T-helper 1 cell treated with Interleukin-12 subunit alpha and Interleukin-12 subunit beta and Interleukin-4 antibody, amounts not matched to agents 30 μg/mL and 1 μg/mL, for 36 hours (primary cell): ENCODE measurements around the gene MOV10L1.

ENCODE experiments used
- H3K27ac Mint-ChIP-seq: one replicate; pipeline ENCODE4 v1.8.0; 2021; ENCODE audit warnings: mild to moderate bottlenecking, mixed read lengths
- H3K27me3 Mint-ChIP-seq: one replicate; pipeline ENCODE4 v1.8.0; 2021; ENCODE audit warnings: low read depth, mixed read lengths
- H3K36me3 Mint-ChIP-seq: one replicate; pipeline ENCODE4 v1.8.0; 2021; ENCODE audit warnings: low read depth, mixed read lengths
- H3K4me1 Mint-ChIP-seq: one replicate; pipeline ENCODE4 v1.8.0; 2021; ENCODE audit warnings: low read depth, mixed read lengths
- H3K4me3 Mint-ChIP-seq: one replicate; pipeline ENCODE4 v1.8.0; 2021; ENCODE audit warnings: mild to moderate bottlenecking, moderate library complexity, mixed read lengths
- H3K9me3 Mint-ChIP-seq: one replicate; pipeline ENCODE4 v1.8.0; 2021; ENCODE audit warnings: mixed read lengths

Gene MOV10L1

DNA sequence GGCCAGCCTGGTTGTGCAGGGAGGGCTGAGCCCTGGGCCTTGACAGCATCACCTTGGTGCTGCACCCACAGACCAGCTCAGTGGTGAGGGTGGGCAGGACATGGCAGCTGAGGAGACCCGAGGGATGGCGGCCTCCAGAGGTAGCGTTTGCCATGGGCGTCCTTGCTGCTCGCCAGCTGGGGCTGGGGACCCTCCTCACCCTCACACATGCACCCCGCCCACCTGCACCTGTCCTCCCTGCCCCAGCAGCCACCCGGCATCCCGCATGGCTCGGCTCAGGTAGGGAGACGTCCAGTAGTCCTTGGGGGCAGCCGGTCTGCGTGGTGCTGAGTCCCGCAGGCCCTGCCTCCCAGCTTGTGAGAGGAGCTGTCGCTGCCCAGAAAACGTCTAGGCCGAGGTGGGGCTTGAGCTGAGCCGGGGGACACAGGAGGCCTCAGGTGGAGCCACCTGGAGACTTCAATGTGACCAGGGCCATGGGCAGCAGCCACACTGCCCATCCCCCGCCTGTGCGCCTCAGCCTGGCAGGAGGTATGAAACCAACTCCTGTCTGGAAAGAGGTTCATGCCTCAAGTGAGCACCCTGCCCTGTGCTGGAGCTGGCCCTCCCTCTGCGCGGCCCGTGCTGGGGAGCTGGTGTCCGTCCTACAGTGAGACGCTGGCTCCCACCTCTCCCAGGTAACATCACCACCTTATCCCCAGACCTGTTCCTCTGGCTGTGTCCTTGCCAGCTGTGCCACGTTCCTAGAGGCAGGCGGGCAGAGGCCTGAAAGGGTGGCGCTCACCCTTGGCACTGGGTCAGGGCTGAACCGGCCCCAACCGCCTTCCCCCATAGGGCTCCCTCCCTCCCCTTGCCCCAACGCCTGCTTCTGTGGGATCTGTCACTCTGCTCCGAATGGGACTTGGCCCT is 92.6 kb downstream of the MOV10L1 start:
- Mint-ChIP-seq H3K27ac (no peak overlapping the region), H3K36me3 (peaks cover 4% of the 10 kb centered on the region), H3K9me3 (no peaks in the 10 kb centered on the region), H3K4me3 (no peak overlapping the region), H3K27me3 (no peaks in the 10 kb centered on the region), H3K4me1 (peaks cover 7% of the 10 kb centered on the region)

DNA sequence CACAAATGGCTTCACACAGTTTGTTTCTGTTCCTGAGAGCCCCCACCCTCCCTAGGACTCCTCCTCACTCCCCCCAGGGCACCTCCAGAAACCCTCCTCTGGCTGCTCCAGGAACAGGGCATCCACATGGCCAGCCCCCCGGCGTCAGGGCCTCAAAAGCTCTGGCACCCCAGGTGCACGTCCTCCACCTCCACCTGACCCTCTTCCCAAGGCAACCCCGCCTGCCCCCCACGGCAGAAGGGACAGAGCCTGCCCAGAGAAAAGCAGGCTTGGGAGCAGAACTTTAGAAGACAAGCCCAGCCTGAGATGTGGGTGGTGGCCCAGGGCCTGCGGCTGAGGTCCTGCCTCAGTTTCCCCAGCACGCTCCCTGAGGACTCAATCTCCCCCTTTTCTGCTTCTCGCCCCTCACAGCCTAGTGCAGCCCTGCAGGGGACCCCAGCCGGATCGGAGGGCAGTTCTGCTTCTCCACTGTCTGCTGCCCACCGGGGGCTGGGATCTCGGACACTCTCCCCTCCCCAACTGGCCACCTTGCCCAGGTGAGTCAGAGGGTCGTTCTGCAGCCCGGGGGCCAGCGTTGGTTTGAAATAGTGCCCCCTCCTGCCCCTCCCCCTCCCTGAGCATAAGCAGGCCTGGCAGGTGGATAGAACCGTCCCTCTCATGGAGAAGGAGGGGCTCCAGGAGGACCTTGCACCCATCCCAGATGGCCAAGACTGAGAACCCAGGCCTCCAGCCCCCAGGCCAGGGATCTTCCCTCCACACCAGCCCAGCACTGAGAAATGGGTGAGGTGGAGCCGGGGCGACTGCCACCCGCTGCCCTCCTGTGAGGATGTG is 93.5 kb downstream of the MOV10L1 start:
- Mint-ChIP-seq H3K27ac (no peak overlapping the region), H3K4me1 (peaks cover 8% of the 10 kb centered on the region), H3K36me3 (peaks cover 6% of the 10 kb centered on the region), H3K4me3 (no peak overlapping the region), H3K27me3 (no peaks in the 10 kb centered on the region), H3K9me3 (no peaks in the 10 kb centered on the region)

DNA sequence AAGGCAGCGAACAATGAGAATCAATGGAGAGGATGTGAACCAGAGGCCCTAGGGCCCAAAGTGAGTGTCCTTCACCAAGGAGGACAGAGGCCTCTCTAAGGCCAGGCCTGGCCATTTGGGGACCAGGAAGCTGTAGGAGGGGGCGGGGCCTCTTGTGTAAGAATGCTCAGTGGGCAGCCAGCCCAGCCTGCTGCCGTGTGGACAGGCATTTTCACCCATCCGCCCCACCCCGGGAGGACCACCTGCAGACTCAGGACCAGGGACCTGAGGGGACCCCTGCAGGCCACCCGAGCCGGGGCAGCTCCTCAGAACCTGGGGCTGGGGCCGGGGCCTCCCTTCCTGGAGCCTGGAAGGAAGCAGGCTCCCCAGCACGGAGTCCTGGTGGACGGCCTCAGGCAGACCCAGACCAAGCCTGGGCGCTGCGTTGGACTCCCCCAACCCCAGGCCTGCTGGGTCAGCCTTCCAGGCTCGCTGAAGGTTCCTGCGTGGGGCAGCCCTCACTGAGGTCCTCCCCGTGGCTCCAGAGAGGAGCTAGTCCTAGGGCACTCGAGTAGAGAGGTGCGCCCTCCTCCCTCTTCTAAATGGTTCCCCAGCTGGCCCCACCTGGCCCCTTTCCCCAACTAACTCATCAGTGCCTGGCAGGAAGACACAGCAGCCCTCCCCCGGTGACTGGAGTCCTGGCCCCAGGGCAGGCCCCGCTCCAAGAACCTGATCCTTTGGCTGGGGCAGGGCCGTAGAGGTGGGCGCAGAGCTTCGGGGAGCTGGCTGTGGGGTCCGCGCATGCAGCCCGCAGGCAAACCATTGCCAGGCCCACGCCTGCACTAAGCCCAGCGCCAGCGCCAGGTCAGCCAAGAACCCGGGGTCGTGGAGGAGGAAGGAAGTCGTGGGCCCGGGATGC is 94.4 kb downstream of the MOV10L1 start:
- H3K4me3 Mint-ChIP-seq = peak overlapping the region; percentile 25
- peaks cover 13% of the 10 kb centered on the region for H3K4me1 Mint-ChIP-seq
- no peaks in the 10 kb centered on the region for H3K9me3 Mint-ChIP-seq
- peaks cover 6% of the 10 kb centered on the region for H3K36me3 Mint-ChIP-seq
- H3K27me3 Mint-ChIP-seq = no peaks in the 10 kb centered on the region
- peak overlapping the region; percentile 55 for H3K27ac Mint-ChIP-seq

DNA sequence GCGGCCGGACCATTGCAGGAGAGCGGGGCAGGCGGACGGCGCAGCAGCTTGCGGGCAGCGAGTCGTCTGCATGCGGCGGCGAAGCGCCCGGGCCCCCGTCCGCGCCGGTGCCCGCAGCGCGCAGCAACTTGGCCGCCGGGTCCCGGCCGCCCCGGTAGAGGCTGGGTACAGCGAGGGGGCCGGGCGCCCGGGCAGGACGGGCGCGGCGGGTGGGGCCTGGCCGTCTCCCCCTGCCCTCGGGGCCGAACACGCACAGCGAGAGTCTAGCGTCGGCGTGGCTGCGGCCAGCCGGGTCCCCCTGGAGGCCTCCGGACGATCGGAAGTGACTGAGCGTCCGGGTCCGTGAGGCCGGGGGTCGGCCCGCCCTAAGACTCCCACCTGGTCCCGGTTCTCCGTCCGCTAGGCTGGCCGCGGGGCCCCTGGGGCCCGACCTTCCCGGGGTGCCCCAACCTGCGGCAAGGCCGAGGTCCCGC is 95.1 kb downstream of the MOV10L1 start:
- H3K27me3 Mint-ChIP-seq = no peaks in the 10 kb centered on the region
- peaks cover 19% of the 10 kb centered on the region for H3K4me1 Mint-ChIP-seq
- peaks cover 6% of the 10 kb centered on the region for H3K36me3 Mint-ChIP-seq
- H3K9me3 Mint-ChIP-seq = no peaks in the 10 kb centered on the region
- no peak overlapping the region for H3K27ac Mint-ChIP-seq
- H3K4me3 Mint-ChIP-seq = no peak overlapping the region

DNA sequence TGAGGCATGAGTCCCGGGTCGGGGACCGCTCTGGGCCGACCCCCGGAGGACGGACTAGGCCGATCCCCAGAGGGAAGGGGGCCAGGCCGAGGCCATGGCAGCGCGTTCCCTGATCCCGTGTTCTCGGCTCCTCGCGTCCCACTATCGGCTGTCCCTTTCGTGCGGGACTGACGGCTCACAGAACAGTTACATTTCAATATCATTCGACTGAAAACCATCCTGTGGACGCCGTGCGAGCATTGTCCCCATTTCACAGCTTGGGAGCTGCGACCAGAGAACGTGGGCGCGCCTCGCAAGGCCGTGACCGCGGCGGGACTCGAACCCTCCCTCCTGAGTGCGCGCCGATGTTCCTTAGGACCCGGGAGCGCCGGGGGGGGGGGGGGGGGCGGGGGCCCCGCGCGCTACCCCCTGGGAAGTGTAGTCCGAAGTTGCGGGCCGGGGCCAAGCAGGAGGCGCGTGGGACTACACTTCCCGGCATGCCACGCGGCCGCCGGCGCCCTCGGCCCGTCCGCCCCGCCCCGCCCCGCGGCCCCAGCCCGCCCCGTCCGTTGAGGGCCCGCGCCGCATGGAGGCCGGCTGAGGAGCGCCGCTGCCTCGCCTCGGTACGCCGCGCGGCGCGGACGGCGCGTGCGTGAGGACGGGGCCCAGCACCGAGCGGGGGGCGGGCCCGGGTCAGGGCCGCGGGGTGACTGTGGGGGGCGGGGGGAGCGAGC is 95.7 kb downstream of the MOV10L1 start, which contains the start of gene TRABD:
Gene TRABD (plus strand): TSS at position 539 of the 713 bp plus-strand sequence. CDS start 7,148 bp downstream, outside the sequence.
- peak within 1 kb of the TSS; percentile 94 for H3K27ac Mint-ChIP-seq
- H3K4me1 Mint-ChIP-seq = peaks cover 19% of the 10 kb centered on the region
- peak within 1 kb of the TSS; percentile 95 for H3K4me3 Mint-ChIP-seq
- H3K36me3 Mint-ChIP-seq = peaks cover 6% of the 10 kb centered on the region
- H3K9me3 Mint-ChIP-seq = no peaks in the 10 kb centered on the region
- no peaks in the 10 kb centered on the region for H3K27me3 Mint-ChIP-seq

DNA sequence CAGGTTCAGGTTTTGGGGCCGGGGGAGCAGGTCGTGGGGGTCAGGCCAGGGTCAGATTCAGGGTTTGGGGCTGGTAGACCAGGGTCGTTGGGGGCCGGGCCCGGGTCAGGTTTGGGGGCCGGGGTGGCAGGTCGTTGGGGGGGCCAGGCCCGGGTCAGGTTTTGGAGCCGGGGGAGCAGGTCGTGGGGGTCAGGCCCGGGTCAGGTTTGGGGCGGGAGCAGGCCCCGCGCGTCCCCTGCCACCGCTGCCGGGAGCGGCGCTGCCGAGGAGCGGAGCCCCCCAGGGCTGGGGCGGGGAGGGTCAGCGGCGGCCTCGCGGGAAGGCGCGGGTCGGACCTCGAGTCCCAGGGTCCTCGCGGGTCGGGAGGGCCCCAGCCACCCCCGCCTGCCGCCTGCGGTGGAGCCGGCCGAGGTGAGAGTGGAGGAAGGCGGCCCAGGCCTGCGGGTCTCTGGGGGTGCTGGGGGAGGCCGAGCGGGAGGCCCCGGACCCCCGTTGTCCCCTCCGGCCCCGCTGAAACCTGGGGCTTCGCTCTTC is 96.4 kb downstream of the MOV10L1 start:
- Mint-ChIP-seq H3K36me3 (peaks cover 7% of the 10 kb centered on the region), H3K4me3 (peak overlapping the region; percentile 95), H3K27ac (peak overlapping the region; percentile 94), H3K9me3 (no peaks in the 10 kb centered on the region), H3K27me3 (no peaks in the 10 kb centered on the region), H3K4me1 (peaks cover 21% of the 10 kb centered on the region)

DNA sequence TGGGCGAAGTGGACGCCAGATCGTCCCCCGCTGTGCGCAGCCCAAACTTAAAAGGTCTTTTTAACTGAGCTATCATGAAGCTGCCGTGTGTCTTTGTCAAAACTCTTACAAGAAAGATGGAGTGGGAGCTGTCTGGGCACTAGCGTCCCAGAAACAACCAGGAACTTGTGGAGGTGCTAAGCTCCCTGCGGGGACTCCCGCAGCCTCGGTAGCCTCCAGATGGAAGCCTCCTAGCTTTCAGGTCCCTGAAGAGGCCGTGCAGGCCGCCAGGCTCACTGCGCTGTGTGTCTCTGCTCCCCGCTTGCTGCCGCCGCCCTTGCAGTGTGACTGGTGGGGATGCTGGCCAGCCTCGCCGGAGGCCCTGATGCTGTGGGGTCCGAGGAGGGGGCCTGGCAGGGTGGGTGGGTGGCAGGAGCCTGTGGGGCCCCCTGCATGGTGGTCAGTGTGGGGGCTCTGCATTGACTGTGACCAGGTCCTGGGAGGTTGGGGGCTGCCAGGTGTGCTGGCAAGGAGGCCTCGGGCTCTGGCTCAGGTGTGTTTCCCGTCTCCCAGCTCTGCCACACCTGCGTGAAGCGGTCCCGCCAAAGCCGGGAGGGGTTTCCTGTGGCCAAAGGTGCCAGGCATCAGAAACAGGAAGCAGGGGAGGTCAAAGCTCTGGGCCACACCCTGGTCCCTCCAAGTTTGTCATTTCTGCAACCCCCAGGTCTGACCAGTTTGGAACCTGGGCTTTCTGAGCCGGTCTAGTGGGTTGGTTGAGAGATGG is 97.1 kb downstream of the MOV10L1 start:
- H3K36me3 Mint-ChIP-seq = peaks cover 11% of the 10 kb centered on the region
- no peaks in the 10 kb centered on the region for H3K27me3 Mint-ChIP-seq
- H3K27ac Mint-ChIP-seq = peak overlapping the region; percentile 94
- H3K4me3 Mint-ChIP-seq = peak overlapping the region; percentile 95
- peaks cover 26% of the 10 kb centered on the region for H3K4me1 Mint-ChIP-seq
- H3K9me3 Mint-ChIP-seq = no peaks in the 10 kb centered on the region

DNA sequence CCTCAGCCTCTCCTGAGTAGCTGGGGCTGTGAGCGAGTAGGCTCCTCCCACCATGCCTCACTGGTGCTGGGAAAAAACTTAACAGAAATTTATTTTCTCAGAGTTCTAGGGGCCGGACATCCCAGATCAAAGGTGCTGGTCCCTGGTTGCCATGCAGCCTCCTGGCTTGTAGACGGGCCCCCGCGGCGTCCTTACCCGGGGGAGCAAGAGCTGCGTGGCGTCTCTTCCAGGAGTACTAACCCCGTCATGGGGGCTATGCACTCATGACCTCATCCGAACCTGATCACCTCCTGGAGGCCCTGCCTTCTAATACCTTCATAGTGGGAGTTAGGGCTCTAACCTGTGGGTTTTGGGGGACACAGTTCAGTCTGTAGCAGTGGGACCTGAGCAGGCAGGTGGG is 98.5 kb downstream of the MOV10L1 start:
- no peaks in the 10 kb centered on the region for H3K9me3 Mint-ChIP-seq
- peaks cover 35% of the 10 kb centered on the region for H3K4me1 Mint-ChIP-seq
- H3K36me3 Mint-ChIP-seq = peaks cover 14% of the 10 kb centered on the region
- no peaks in the 10 kb centered on the region for H3K27me3 Mint-ChIP-seq
- H3K27ac Mint-ChIP-seq = peak overlapping the region; percentile 36
- H3K4me3 Mint-ChIP-seq = no peak overlapping the region

DNA sequence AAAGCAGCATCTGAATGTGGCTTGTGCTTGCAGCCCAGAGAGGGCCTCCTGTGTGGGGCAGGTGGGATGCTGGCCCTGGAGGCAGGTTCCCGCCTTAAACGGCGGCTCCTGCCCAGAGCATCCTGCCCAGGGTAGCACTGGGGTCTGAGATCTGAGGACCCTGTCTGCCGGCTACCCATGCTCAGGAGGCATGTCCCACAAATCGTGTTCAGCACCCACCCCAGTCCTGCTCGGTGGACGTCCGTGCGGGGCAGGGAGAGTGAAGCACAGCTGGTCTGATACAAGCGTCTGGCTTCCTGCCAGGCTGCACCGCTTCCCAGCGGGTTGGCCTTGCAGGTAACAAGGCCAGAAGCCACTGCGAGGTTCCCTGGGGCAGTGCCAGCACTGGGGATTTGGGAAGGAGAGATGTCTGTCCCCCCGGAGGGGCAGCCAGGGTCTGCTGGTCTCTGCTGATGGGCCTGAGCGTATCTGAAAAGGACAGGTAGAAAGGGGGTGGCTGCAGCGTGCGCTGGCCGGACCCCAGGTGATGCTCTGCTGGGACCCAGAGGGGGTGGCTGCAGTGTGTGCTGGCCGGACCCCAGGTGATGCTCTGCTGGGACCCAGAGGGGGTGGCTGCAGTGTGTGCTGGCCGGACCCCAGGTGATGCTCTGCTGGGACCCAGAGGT is 99.5 kb downstream of the MOV10L1 start:
- peaks cover 35% of the 10 kb centered on the region for H3K4me1 Mint-ChIP-seq
- H3K27me3 Mint-ChIP-seq = no peaks in the 10 kb centered on the region
- peak overlapping the region; percentile 89 for H3K4me3 Mint-ChIP-seq
- peak overlapping the region; percentile 97 for H3K27ac Mint-ChIP-seq
- H3K36me3 Mint-ChIP-seq = peaks cover 14% of the 10 kb centered on the region
- H3K9me3 Mint-ChIP-seq = no peaks in the 10 kb centered on the region

DNA sequence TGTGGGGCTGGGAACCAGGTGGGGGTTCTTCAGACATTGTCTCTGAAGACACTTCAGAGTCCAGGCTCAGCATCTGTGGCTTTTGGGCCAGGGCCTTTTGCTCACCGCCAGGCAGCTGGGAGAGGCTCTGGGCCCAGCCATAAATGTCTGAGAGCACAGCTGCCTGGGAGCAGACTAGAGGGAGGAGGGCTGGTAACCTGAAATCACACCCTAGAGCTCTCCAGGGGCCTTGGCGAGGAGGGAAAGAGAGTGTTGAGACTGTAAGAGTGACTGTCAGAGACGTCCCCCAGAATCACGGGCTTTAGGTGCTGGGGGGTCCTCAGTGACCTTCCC is 100.0 kb downstream of the MOV10L1 start:
- Mint-ChIP-seq H3K27me3 (no peaks in the 10 kb centered on the region), H3K36me3 (peaks cover 14% of the 10 kb centered on the region), H3K9me3 (no peaks in the 10 kb centered on the region), H3K4me3 (peak overlapping the region; percentile 89), H3K4me1 (peaks cover 35% of the 10 kb centered on the region), H3K27ac (peak overlapping the region; percentile 97)

DNA sequence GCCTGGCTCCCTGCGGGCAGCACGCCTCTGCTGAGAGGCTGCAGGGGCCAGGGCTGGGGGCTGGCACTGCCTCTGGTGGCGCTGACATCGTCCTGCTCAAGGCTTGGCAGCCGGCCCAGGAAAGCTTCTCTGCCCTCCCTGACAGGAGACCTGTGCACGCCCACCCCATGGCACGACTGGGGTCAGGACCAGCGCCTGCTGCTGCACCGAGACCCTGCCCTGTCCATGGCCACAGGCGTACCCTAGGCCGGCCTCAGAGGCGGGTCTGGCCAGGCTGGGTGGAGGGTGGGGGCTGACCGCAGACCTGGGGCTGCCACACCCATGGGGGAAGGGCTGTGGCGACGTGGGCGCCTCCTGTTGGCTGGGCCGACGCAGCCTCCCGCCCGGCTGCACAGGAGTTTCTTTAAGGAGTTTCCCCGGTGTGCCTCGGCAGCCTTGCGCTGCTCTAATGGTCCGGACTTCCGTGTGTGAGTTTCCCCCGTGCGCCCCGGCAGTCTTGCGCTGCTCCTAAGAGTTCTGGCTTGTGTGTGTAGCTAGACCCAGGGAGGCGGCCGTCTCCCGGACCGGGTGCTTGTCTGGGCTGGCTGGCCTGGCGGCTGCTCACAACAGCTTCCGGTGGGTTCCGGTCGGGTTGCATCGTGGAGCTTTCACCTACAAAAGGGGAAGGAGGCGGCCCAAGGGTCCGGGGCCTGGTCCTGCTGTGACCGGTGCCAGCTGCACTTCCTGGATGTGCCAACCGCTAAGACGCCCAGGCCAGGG is 100.6 kb downstream of the MOV10L1 start:
- peaks cover 14% of the 10 kb centered on the region for H3K36me3 Mint-ChIP-seq
- peak overlapping the region; percentile 89 for H3K4me3 Mint-ChIP-seq
- H3K4me1 Mint-ChIP-seq = peaks cover 34% of the 10 kb centered on the region
- peak overlapping the region; percentile 97 for H3K27ac Mint-ChIP-seq
- H3K9me3 Mint-ChIP-seq = no peaks in the 10 kb centered on the region
- no peaks in the 10 kb centered on the region for H3K27me3 Mint-ChIP-seq
